CD4-positive, alpha-beta T cell treated with Interleukin-10 for 1 hour (primary cell): Measurements from ENCODE around the gene EFCC1.

ENCODE experiments used
- DNase-seq: peaks from one replicate; pipeline ENCODE4 v3.0.0-alpha.2; 2020

EFCC1 gene

GRCh38 chr3:129001101-129001805, at the start of gene EFCC1:
TSS of gene EFCC1 (plus strand) at chr3:129001304. CDS start at chr3:129001629, 325 bp downstream.
- DNase-seq: no peak

DNA sequence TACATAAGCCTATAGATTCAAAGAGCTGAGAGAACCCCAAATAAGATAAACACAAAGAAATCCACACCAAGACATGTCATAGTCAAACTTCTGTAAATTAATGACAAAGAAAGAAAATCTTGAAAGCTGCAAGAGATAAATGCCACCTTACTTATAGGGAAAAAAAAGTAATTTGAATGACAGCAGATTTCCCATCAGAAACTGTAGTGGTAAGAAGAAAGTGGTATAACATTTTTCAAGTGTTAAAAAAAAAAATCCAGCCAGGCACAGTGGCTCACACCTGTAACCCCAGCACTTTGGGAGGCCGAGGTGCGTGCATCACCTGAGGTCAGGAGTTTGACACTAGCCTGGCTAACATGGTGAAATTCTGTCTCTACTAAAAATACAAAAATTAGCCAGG, 44.7 kb upstream of the EFCC1 start:
- no peak for DNase-seq

DNA sequence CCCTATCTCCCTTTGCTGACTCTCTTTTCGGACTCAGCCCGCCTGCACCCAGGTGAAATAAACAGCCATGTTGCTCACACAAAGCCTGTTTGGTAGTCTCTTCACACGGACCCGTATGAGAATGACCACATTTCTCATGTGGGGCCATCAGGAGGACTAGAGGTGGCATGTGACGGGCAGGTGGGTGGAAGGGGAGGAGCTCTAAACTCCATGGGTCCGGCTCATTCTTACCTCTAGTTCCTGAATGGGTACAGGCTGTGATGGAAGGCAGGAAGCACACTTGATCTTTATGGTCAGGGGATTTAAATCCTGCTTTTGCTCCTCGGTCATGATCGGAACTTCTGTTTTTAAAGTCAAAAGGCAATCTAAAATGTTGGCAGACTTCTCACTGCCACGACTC, 35.8 kb upstream of the EFCC1 start:
- no peak for DNase-seq

GRCh38 chr3:128965818-128966217, 35.3 kb upstream of the EFCC1 start:
- no peak for DNase-seq

GRCh38 chr3:128967748-128968355, 33.3 kb upstream of the EFCC1 start:
- no peak for DNase-seq

- DNase-seq: peak; percentile 74
These were observed 30.9 kb upstream of the EFCC1 start for GRCh38 chr3:128969993-128970739.

- DNase-seq: no peak
These were observed 30.4 kb upstream of the EFCC1 start for GRCh38 chr3:128970740-128971047.

DNA sequence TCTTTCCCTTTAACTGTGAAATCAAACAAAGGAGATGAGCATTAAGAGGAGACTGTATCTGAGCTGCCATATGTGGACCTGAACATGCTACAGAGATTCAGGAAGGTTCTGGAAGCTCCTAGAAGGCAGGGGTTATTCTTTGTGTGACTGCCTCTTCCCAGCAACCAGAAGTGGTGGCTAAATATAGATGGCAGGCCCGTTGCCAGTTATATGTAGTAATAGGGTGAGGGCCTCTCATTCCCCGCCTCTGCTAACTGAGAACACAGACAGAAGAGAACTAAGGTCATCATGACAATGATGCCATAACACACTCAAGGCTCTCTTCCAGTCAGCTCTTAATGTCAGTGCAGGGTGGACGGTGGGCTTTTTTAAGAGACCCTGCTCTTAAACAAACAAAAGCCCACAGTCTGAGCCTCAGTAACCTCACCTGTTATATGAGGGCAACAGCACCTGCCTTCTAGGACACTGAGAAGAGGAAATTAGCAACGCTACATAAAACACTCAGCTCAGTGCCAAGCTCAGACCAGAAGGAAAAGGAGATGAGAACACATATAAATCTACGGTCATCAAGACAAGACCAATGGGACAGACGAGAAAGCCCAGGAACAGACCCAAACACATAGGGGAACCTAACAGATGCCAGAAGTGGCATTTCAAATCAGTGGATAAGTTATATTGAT, 29.5 kb upstream of the EFCC1 start:
- no peak for DNase-seq

GRCh38 chr3:128973988-128974564, 27.0 kb upstream of the EFCC1 start:
- no peak for DNase-seq

DNA sequence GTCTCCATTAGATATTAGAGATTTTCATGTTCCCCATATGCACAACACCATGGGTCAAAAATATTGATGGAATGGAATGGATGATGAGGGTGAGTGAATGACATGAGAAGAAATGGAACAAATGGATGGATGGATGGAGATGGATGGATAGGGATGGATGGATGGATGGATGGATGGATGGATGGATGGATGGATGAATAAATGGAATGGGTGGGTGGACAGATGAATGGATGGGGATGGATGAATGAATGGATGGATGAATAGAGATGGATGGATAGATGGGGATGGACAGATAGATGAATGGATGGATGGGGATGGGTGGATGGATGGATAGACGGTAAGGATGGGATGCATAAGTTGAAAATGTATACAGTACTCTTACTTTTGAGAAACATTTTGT, 25.8 kb upstream of the EFCC1 start:
- DNase-seq: no peak

DNA sequence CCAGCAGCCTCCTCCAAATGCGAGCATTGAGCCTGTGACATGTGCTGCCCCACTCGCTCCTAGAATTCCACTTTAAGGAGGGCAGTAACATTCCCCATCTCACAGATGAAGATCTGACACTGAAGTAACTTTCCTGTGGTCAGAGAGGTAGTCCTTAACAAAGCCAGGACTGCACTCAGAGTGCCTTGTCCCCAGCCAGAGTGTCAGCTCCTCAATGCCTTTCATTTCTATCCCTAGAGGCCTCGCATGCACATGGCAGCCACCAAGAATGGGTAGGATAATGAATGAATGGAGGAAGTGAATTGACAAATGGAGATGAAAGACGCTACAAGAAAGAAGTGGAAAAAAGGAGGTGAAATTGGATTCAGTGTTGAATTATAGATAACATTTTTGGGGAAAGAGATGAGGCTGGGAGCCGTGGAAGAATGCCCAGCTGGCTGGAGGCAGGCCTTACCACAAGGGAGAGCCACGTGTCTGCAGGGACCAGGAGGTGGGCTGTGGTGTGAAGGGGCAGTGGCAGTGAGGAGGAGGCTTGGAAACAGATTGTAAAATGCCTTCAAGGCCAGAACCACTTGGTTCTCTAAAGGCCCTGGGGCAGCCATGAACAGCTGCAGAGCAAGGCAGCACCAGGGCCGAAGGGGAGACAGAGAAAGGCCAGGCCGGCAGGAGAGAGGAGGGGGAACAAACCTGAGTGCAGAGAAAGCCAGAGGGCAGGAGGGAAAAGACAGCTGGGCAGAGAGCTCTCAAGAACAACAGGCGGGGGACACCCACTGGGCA, 17.6 kb upstream of the EFCC1 start:
- no peak for DNase-seq

DNA sequence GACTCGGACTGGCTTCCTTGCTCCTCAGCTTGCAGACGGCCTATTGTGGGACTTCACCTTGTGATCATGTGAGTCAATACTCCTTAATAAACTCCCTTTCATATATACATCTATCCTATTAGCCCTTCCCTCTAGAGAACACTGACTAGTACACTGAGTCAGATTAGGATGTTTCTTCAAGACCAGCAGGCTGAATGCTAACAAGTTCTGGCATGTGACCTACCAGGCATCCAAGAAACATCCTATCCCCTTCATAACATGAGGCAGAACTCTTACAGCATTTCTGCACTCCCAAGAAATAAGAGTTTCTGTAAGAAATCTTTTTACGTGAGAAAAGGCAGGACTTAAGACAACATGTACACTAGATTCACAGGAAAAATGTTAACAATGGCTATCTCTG, 16.5 kb upstream of the EFCC1 start:
- DNase-seq: no peak

- no peak for DNase-seq
These were observed 13.6 kb upstream of the EFCC1 start for GRCh38 chr3:128987302-128988100.

DNA sequence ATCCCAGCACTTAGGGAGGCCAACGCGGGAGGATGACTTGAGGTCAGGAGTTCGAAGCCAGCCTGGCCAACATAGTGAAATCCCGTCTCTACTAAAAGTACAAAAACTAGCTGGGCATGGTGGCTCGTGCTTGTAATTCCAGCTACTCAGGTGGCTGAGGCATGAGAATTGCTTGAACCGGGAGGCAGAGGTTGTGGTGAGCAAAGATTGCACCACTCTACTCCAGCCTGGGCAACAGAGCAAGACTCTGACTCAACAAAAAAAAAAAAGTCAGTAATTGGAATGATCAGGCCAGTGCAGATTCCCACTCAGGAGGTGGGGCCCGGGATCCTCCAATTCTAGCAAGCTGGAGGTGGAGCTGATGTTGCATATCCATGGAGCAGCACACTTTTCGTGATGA, 12.8 kb upstream of the EFCC1 start:
- DNase-seq: no peak

DNA sequence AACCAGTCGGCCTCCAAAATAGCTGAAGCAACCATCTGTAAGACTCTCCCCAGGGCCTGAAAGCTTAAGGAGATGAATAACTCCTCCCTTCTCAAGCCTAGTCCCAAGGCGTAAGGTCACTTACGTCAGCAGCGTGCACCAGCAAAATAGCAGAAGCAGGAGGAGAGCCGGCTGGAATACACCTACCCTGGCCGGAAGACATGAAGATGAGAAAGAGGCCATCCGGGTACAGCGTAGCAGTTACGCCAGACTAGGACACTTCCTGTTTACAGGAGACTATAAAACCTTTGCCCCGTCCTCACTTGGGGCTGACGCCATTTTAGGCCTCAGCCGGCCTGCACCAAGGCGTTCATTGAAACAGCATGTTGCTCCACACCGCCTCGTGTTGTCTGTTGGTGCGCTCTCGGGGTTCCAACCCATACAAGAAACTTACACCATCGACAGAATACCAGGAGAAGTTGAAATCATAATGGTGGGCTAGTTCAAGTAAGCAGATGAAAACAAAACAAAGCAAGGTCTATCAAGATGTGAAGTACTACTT, 9.7 kb upstream of the EFCC1 start:
- DNase-seq: no peak

DNA sequence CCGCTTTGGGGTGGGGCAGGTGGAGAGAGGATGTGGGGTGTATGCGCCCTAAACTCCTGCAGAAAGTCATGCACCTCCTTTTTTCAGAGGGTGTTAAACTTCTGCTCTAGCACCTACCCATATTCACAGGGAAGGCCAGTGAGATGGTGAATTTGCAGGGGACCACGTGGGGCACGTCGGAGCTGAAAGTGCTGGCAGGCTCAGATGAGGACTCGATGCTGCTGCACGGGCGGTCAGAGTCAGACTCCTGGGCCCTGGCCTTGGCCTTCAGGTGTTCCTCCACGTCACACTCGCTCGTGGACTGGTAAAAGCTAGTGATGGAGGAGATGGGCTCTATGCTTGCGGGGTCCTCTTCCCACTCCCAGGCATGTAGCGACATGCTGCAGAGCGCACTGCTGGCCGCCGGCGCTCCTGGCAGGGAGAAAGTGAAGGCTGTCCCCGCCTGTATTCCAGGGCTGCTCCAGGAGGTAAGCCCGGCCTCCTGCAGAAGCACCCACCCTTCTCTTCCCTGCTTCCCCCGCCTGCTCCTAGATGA, 8.1 kb upstream of the EFCC1 start:
- no peak for DNase-seq

DNA sequence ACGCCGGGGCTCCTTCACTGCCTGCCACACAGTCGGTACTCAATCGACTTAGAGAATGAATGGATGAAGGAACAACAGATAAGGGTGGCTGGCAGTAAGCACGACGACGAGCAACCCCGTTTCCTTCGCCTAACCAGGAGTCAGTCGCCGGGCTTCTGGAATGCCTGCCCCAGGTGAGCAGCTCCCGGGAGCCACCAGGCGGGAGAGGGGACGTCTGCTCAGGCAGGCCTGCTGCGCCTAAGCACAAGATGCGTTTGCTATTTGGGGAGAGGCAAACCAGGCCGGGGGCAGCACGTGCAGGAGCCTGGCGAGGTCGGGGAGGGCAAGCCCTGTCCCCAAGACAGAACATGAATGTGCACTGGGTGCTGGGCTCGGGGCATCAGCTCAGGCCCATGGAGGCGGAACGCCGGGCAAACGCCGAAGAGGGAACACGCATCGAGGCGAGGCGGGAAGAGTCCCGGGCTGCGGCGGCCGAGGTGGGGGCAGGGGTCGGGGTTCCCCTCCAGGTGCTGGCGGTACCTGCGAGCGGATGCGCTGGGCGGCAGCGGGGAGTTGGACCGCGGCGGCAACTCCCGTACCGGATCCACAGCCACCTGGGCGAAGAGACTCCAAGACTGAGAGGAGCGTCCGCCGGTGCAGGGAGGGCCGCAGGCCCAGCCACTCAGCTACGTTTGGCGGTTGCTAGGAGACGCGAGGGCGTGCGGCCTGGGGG, 7.5 kb upstream of the EFCC1 start, which contains the start of gene CFAP92:
Gene CFAP92 (minus strand): TSS at position 616 of the 712 bp plus-strand sequence. CDS start 772 bp downstream, outside the sequence.
- peak; percentile 94 for DNase-seq

GRCh38 chr3:128994173-128994512, 7.0 kb upstream of the EFCC1 start:
- no peak for DNase-seq

DNA sequence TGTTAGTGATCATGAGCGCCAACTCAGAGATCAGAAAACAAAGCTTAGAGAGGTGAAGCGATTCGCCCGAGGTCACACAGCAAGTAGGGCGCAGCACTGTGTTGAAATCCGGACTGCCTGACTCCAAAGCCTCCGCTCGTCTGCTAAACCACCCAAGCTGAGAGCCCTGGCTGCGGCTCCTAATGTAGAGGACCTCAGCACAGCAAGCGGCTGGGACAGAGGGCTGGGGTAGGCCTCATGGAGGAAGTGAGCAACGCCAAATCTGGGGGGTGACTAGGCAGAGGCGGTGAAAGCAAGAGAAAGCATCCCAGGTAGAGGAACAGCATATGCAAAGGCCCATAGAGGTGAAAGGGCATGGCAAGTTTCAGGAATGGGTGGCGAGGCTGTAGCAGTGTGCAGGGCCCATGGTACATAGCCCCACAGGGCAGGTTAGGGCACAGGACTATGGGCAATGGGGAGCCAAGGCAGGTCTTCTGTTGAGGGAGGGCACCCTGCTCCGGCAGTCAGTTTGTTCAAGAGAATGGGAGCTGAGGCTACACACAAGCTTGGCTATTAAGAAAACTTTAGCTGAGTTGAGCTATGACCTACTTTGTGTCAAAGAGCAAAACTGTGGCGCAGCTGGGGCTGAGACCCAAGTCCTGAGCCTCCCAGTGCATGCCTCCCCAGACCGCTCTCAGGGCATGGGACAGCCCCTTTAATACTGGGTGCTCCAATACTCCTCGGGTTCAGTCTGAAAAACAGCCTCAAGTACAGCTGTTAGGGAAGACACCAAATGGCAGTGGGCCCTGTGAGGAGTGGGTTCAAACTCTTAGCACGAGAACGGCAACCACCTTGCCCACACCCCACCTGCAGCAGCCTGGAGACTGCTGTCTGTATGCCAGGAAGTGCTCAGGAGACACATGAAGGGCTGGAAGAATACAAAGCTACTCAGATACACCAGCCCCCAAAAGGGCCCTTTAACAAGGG, 6.2 kb upstream of the EFCC1 start:
- no peak for DNase-seq
